SKM-1 treated with dmso at 0.1 percent for 144 hours (cell line): Measurements from ENCODE around the gene SMC2.

Experiments
- DNase-seq: peaks from one replicate; lab custom pipeline; 2025; ENCODE audit not compliant: unreplicated experiment; lab: John Stamatoyannopoulos, UW

SMC2 gene

DNA sequence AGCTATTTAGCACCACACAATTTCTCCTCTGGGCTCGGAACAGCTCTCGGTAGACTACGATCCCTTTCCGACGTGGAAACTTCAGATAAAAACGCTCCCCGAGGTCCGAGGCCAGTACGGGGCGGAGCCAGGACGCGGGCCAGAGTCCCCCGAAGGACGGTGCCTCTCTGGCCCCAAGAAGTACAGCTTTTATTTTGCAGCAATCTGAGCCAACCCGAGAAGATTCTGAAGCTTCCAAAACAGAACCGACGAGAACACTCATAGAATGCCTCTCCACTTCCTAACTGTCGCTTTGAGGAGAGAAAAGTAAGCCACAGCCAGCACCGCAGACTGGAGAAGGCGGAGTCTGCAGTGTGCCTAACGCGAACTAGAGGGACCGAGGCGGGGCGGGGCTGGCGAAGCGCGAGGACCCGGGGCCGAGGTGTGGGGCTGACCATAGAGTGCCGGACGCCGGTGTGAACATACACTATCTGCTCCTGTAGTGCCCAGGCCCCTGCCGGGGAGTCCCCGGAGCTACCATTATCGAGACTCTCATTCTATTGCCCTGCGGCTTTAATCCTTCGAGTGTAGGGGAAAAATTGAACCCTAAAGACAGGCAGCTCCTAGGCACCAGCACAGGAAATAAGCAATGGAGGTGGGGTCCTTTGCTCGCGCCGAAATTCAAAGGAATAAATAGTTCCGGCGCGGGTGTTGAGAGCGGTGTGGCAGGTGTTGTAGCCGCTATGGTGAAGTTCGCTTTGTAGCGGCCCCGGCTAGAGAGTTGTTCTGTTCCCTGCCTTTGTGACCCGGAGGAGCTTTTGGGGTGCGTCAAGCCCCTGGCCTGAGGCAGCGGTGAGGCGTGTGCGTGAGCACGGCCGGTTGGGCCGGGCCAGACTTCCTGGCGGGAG, at the start of gene SMC2:
TSS of gene SMC2 (plus strand) at position 663 of the 887 bp plus-strand sequence. CDS start 1,076 bp downstream, outside the sequence.
- DNase-seq = peak; percentile 61

DNA sequence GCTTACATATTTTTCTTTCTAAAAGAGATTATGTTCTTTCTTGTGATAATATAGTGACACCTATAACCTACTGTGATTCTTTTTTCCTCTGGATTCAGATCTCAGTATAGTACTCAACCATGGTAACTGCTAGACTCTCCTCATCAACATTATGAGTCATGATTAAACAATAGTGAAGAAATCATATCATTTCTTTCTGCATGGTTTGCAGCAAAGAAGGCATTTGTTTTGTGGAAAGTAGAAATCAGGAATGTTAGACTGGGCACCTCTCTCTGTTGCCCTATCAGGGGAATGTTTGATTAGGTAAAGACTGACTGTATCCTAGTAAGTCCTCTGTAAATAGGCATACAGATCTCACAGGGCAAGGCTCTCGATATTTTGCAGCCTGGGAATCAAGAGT, 25.6 kb upstream of the SMC2 start:
- DNase-seq = no peak

DNA sequence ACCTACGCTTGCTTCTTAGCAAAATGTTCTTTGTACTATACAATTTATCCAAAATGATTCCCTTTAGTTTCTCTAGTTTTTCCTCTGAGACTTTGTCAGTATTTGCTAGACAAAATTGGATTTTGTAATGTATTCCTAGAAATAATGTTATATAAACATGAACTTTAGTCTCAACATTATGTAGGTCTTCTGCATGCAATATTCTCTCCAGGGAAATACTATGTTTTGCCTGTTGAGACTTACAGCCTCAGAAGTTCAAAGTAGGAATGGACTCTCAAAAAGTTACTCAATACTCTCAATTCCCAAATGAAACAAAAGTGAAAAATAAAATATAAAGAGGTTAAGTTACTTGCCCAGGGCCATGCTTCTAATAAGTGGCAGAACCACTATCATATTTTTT, 24.8 kb upstream of the SMC2 start:
- no peak for DNase-seq

DNA sequence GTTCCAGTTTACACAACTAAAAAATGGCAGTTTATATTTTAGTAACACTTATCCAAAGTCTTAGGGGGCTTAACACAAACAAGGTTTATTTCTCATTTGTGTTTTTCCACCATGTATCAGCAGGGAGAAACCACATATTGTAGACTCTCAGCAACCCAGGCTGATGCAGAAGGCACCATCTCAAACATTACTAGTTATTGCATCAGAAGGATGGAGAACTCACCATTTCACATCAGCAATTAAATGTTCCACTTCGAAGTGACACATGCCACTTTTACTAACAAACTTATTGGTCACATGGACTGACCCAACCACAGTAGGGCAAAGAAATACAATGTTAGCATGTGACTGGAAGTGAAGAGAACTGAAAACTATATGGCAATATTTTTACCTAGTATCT, 22.5 kb upstream of the SMC2 start:
- no peak for DNase-seq

DNA sequence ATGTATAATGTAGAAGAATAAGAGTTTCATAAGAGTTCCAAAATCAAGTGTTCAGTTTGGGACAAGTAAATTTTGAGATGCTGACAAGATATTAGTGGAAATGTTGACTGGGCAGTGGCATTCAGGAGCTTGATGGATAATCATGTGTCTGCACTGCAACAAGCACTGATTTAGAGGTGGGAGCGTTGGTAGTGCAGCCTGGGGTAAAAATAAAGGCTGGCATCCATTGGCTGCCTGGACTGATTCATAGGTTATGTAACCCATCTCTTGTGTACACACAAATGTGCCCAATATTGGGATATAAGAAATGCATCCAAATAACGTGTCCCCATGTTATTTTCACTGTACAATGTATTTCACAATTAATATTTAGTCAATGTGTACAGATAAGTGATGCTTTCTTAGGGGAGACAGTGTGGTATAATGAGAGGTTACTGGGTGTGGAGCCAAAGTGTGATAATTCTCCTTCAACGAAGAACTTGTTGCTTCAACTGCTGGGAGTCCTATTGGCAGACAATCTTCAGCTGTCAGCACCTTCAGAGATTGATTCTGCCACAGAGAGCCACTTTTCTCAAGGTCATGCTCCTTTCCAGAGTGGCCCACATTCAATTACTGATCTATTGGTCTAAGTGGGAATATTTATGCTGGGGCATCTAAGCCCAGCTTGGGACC, 20.9 kb upstream of the SMC2 start:
- no peak for DNase-seq

DNA sequence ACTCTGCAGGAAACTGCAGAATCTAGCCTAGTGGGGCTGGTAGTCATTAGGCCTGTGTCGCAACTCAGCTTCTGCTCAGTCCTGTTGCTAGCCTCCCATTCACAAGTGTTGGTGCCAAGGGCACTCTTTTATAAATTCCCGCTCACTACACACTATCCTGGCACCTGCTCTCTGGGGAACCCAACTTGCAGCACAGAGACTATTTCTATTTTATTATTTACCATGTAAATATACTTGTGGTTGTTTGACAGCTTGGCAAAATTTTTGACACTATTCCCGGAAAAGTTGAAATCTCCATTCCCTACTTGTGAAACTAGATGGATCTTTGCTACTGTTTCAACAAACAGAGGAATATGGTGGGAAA, 20.4 kb upstream of the SMC2 start:
- no peak for DNase-seq

DNA sequence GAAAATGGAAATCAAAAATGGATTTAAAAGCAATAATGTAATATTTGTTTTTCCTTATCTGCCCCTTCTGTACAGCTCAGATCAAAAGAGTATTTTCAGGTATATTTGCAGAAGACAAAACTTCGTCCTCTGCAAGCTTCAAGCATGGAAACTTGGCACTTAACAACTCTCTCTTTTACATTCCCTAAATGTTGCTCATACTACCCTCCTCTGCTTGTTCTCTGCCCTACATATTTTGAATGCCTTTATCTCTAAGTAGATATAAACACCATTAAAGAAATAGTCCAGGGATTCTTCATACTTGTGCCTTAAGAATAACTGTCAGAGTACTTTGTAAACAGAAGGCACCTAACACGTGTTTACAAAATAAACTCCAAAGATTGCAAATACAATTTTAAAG, 19.2 kb upstream of the SMC2 start:
- no peak for DNase-seq

DNA sequence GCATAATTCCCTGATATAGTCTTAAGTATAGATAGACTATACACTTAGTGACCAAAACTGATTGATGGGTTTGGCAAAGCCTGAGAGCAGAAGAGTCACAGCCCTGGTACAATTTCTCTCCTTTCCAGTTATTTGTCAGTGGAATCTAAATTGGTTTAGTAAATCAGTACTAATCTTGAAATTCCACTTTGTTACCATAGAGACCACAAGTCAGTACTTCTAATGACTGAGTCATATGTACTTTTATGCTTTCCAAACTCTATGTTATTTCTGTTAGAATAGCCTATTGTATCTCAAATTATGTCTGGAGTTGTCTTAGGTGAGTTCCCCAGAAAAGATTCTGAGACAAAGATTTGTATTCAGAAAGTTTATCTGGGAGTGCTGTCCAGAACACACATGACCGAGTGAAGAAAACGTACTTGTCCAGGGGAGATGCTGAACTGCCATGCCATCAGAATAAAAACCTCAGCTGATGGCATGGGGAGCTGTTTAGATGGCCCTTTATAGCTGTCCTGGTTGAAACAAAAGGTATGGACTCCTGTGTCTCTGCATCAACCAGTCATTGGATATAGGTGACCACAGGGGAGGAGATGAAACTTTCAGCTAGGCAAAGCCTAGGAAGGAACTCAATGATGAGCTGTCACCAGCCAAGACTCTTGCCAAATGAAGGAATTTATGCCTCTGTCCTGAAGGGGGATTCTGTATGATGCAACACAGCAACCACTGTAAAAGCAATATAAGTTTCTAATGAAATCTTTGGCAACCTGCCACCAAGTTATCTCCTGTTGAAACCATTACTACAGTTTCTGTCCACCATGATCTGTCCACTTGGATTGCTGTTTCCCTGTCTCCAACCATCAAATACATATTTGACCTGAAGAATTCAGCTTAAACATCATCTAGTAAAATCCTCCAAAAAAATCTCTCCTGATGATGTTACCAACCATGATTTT, 18.0 kb upstream of the SMC2 start:
- DNase-seq = no peak

DNA sequence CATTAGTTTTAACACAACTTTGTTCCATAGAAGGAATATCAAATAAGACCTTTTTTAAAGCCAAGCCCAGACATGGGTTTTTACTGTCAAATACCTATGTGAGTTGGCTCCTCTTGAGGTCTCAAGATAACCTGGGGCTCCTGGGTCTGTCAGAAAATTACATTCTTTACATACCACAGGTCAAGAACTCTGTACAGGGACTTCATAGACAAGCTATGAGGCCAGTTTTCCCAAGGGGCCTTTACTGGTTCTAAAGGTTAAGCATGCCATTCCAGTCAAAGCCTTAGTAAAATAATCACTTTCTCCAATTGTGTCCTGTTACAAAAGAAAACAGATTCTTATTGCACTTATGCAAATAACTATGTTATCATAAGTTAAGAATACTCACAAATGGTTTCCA, 15.5 kb upstream of the SMC2 start:
- DNase-seq = no peak

DNA sequence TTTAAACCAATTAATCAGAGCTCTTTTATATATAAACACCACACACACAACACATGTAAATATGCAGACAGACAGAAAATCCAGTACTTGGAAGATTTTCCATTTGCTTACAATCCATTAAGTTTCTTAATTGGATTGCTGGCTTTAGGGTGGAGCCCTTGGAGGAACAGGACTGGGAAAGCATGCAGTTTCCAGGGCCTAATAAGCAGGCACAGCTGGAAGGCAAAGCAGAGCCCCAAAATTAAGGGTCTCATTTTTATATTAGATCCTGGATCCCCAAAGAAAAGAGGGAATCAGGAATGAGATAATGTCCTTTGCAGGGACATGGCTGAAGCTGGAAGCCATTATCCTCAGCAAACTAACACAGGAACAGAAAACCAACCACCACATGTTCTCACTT, 13.1 kb upstream of the SMC2 start:
- DNase-seq = no peak

DNA sequence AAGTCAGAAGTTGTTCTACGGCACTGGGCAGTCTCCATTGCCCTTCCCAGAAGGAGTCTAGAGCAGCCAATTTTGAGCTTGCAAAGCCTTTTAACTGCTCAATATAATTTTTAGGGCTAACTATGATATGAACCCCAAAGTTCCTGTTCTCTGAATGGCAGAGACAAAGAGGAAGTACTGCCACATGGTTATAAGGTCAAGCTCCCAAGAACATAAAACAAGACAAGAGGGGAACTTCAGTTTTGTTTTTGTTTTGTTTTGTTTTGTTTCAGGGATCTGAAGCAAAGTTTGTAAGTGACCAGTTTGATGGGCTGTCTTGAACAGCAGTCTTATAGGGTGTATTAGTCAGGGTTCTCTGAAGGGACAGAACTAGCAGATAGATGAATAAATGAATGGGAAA, 11.9 kb upstream of the SMC2 start:
- no peak for DNase-seq

DNA sequence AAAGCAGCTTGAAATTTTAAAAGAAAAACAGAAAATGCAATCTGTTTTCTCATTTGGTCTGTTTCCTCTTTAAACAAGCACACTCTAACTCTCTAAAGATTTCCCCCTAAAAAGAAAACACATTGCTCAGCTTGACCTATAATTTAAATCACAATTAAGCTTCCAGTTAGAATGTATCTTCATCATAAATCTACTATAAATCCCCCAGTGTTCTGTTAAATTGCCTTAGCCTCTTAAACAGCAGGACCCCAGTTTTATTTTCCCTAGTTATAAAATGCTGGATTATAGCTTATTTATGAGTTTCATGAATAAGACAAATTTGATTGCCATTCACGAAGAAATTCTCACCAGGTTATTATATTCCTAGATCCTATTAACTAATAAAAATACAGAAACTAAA, 8.6 kb upstream of the SMC2 start:
- no peak for DNase-seq

DNA sequence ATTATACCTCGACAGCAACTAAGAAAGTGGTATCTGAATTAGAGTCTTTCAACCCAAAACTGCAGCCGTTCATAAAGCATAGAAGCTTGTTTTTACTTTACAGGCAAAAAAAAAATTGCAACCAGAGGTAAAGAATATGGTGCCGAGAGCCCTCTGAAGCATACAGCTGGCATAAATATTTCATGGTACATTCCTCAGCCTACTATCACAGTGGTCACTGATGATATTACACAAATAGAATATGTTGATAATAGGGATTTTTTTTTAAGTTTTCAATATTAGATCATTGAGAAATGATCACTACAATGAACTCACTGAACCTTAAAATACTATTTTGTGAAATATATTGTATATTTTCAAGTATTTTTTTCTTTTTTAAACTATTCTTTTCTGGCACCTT, 6.2 kb upstream of the SMC2 start:
- DNase-seq = no peak

DNA sequence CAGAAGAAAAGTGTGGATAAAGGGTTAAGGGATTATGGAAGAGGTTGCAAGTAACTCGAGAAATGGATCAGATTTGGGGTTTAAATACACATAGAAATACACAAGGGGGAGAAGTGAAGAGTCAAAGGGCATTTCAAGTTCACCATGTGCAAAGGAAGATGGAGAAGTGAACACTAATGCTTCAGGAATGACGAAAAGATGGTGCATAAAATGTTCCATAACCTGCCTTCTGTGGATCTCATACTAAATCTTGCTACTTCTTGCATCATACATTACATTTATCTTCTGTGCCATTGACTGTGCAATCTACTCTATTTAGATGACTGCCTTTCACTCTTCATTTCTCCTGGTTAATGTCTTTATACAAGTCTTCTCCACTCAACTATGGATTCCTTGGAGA, 5.7 kb upstream of the SMC2 start:
- DNase-seq = no peak

DNA sequence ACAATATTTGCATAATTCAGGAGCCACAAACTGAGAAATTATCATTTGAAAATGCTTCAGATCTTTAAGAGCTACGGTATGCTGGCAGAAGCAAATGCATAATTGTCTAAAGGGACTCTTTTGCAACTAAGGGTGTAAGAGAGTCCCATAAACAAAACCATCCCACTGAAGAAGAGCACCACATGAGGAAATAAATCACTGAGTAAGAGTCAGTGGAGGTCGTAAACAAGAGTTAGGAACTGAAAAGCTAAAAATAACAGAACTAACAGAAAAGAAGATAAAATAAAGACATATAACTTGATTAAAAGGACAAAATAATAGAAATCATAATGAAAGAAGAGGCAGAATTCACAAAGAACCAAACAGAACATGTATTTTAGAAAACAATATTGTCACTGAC, 3.5 kb upstream of the SMC2 start:
- no peak for DNase-seq

DNA sequence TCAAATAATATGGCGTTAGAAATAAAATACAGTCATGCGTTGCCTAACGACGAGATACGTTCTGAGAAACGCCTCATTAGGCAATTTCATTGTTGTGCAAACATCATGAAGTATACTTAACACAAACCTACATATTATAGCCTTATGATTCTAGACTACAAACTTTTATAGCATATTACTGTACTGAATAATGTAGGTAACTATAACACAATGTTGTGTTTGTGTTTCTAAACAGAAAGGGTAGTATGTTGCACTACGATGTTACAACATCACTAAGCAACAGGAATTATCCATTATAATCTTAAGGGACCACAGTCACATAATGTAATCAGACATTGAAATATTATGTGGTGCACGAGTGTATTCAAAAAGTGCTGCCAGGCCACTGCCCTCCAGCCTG, 3.0 kb upstream of the SMC2 start:
- no peak for DNase-seq

DNA sequence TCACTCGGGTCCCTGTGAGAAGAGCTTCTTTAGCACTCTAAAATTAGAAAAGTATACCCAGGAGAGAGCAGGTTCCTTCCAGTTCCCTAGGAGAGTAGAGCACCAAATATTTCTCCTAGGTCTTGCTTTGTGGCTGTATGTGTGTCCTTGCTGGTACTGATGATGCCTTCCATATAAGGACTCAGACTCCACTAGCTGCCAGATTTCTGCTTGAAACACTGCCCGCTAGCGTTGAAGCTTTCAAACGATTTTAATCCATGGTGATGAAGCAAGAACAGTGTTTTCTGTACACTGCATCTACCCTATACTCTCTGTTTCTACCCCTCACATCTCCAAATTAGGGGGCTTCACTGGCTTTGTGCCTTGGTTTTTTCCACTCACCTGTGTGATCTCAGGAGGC, 2.4 kb upstream of the SMC2 start:
- peak; percentile 41 for DNase-seq

DNA sequence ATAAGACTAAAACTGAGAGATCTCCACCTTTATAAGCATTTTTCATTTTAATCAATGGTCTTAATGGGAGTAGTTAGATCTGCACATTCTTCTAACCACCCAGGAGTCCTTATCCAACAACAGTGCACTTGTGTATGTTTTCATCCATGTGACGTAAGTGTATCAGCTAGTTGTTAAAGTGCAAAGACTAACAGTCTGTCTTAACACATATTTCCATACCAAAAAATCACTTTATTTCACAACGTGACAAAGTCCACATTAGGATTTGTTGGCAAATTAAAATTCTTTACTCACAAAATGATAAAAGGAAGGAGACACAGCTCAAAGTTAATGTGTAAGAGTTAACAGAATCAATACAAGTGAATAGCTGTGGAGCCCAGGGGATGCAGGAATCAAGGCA, 1.9 kb upstream of the SMC2 start:
- DNase-seq = no peak

DNA sequence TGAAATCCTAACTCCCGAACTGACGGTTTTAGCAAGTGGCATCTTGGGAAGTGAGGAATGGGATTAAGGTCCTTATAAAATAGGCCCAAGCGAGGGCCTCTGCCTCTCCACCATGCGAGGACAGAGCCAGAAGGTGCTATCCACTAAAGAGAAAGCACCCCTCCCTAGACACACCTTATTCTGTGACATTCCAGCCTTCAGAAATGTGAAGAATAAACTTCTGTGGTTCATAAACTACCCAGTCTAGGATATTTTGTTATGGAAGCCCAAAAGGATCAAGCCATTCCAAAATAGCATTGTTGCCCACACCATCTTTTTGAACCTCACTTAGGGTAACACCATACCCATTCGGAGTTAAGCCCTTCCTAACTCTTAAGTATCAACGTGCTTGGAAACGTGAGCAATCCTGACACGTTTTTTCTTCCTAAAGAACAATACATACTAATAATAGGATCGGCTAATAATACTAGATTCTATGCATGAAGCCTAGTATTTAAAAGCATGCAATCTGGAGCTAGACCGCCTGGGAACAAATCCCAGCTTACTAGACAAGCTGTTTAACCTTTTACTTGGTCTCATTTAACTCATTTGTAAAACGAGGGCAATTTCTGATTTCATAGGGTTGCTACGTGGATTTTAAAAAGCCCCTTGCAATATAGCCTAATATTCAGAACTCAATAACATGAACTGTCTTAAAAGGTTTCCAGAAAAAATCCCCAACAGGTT, 1.1 kb upstream of the SMC2 start:
- DNase-seq = no peak

DNA sequence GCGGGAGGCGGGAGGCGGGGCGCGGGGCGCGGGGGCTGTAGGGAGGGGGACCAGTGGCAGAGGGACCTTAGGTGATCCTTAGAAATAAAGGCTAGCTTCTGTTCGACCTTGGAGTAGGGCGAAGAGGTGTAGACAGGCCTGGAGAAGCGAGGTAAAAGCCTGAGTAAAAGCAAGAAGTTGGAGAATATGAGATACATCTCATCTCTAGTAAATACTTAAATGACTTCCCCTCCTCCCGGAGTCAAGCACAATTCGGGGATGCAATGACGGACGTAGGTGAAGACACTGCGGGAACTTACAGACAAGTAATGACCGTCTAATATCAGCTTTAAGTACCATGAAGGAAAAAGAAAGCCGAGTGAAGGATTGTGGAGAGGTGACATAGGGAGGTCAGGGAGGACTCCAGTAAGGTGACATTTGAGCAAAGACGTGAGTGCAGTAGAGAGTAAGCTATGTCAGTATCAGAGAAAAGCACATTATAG, 466 bp downstream of the SMC2 start:
- no peak for DNase-seq

DNA sequence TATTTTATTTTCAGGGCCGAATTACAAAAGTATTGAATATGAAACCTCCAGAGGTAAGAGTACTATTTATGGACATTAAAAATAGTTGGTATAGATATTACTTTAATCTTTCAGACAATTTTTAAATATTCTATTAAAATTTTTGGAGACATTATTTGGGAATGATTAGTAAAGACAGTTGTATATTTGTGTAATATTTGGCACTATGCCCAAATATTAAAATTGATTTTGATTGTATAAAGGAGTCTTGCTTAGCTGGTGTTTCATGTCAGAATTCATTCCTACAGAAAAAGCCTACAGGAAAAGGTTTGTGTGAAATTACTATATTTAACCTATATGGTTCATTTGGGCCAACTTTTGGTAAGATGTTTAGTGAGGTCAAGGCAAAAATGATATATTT, 5.5 kb downstream of the SMC2 start:
- DNase-seq = no peak
